Astrocyte (in vitro differentiated cells and primary cell): ENCODE results near the gene CNKSR3. TPM values are rescaled to one million over a fixed set of nuclear protein-coding genes. Genes with fewer than 3 reads are reported as not detected.

Source experiments
- DNase-seq: peaks from one replicate; pipeline ENCODE4 v3.0.0-alpha.2; 2010; ENCODE audit warnings: low read depth
- FAIRE-seq: peaks from 2 replicates; lab custom pipeline; 2011; peaks lifted over from hg19 to GRCh38; lab: Jason Lieb, UNC
- H2AFZ ChIP-seq: 2 replicates; pipeline ENCODE4 v1.6.0; 2012; ENCODE audit warnings: low read depth, low read length, inconsistent platforms
- H3K27ac ChIP-seq: 2 replicates; pipeline ENCODE4 v1.5.1; 2011; ENCODE audit warnings: low read depth, low read length, inconsistent platforms
- H3K27me3 ChIP-seq: 2 replicates; pipeline ENCODE4 v1.6.0; 2011; ENCODE audit warnings: low read length, inconsistent platforms; ENCODE audit not compliant: insufficient read depth
- H3K36me3 ChIP-seq: 2 replicates; pipeline ENCODE4 v1.5.1; 2011; ENCODE audit warnings: low read length, inconsistent platforms; ENCODE audit not compliant: insufficient read depth
- H3K4me1 ChIP-seq: 2 replicates; pipeline ENCODE4 v1.5.1; 2011; ENCODE audit warnings: low read length, inconsistent platforms; ENCODE audit not compliant: insufficient read depth
- H3K4me2 ChIP-seq: 2 replicates; pipeline ENCODE4 v1.6.0; 2012; ENCODE audit warnings: low read length, inconsistent platforms
- H3K4me3 ChIP-seq: 2 replicates; pipeline ENCODE4 v1.5.1; 2011; ENCODE audit warnings: low read depth, mild to moderate bottlenecking, low read length, inconsistent platforms; ENCODE audit not compliant: insufficient read depth
- H3K79me2 ChIP-seq: 2 replicates; pipeline ENCODE4 v1.6.0; 2012; ENCODE audit warnings: mild to moderate bottlenecking, low read length, inconsistent platforms; ENCODE audit not compliant: insufficient read depth
- H3K9ac ChIP-seq: 2 replicates; pipeline ENCODE4 v1.6.0; 2012; ENCODE audit warnings: mild to moderate bottlenecking, low read length, inconsistent platforms
- H3K9me3 ChIP-seq: 2 replicates; pipeline ENCODE4 v1.5.1; 2012; ENCODE audit warnings: low read depth, mild to moderate bottlenecking, low read length, inconsistent platforms; ENCODE audit not compliant: insufficient read depth
- H4K20me1 ChIP-seq: 2 replicates; pipeline ENCODE4 v1.6.0; 2012; ENCODE audit warnings: low read length, inconsistent platforms; ENCODE audit not compliant: insufficient read depth
- H3K27ac Mint-ChIP-seq: one replicate; pipeline ENCODE4 v1.8.0; 2021; ENCODE audit warnings: mild to moderate bottlenecking, mixed read lengths; ENCODE audit not compliant: unreplicated experiment
- H3K27me3 Mint-ChIP-seq: one replicate; pipeline ENCODE4 v1.8.0; 2021; ENCODE audit warnings: low read depth, mixed read lengths; ENCODE audit not compliant: unreplicated experiment
- H3K36me3 Mint-ChIP-seq: one replicate; pipeline ENCODE4 v1.8.0; 2021; ENCODE audit warnings: low read depth, mixed read lengths; ENCODE audit not compliant: unreplicated experiment
- H3K4me1 Mint-ChIP-seq: one replicate; pipeline ENCODE4 v1.8.0; 2021; ENCODE audit warnings: low read depth, mixed read lengths; ENCODE audit not compliant: unreplicated experiment
- H3K4me3 Mint-ChIP-seq: one replicate; pipeline ENCODE4 v1.8.0; 2021; ENCODE audit warnings: mild to moderate bottlenecking, moderate library complexity, mixed read lengths; ENCODE audit not compliant: unreplicated experiment
- H3K9me3 Mint-ChIP-seq: one replicate; pipeline ENCODE4 v1.8.0; 2021; ENCODE audit warnings: mild to moderate bottlenecking, mixed read lengths; ENCODE audit not compliant: unreplicated experiment
- CTCF ChIP-seq: IDR thresholded peaks from 2 replicates; pipeline ENCODE4 v1.5.1; 2011; ENCODE audit warnings: low read depth, mild to moderate bottlenecking, inconsistent platforms, low read length, moderate library complexity; ENCODE audit not compliant: insufficient read depth
- EZH2 ChIP-seq: IDR thresholded peaks from 2 replicates; pipeline ENCODE4 v1.6.1; 2012; ENCODE audit warnings: mild to moderate bottlenecking, low read length, inconsistent platforms; ENCODE audit not compliant: insufficient read depth
- total RNA-seq: library from RNA; stranded (reverse); gene quantifications from 2 replicates; pipeline ENCODE4 v1.2.1, GENCODE V29; 2021

CNKSR3 gene
- total RNA-seq, 1 donor from 2014 or later, result 11.1 TPM

DNA sequence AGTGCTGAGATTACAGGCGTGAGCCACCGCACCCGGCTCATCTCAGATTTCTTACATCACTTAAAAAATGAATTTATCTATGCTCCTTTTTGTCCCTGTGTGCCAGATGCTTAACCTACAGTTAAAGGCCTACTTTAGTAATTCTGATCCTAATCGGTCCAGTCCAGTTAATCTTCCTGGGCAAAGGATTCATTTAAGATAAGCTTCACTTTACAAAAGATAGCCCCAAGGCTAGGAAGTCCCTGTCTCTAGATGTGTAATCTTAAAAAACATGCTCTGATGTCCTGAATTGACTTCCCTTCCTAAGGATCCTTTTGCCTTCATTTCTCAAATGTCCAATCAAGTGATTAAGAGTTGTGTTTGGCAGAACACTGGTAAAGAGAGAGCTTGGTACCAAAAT lies 85.5 kb downstream of the CNKSR3 start:
- Histone ChIP-seq H3K4me3 (no peak overlapping the region), H3K9ac (no peak overlapping the region), H4K20me1 (no peaks in the 10 kb centered on the region), H3K27me3 (no peaks in the 10 kb centered on the region), H3K4me1 (no peaks in the 10 kb centered on the region), H3K79me2 (no peaks in the 10 kb centered on the region), H3K9me3 (no peaks in the 10 kb centered on the region), H3K27ac (no peak overlapping the region), H2AFZ (no peak overlapping the region), H3K4me2 (no peak overlapping the region), H3K36me3 (peaks cover 5% of the 10 kb centered on the region)
- H3K4me3 Mint-ChIP-seq, result no peak overlapping the region
- TF ChIP-seq CTCF (no peak), EZH2 (no peak)
- peaks cover 19% of the 10 kb centered on the region for H3K36me3 Mint-ChIP-seq
- H3K27me3 Mint-ChIP-seq, result no peaks in the 10 kb centered on the region
- H3K27ac Mint-ChIP-seq, result no peak overlapping the region
- no peaks in the 10 kb centered on the region for H3K9me3 Mint-ChIP-seq
- H3K4me1 Mint-ChIP-seq, result peaks cover 10% of the 10 kb centered on the region
- DNase-seq (no peak), FAIRE-seq (no peak)

DNA sequence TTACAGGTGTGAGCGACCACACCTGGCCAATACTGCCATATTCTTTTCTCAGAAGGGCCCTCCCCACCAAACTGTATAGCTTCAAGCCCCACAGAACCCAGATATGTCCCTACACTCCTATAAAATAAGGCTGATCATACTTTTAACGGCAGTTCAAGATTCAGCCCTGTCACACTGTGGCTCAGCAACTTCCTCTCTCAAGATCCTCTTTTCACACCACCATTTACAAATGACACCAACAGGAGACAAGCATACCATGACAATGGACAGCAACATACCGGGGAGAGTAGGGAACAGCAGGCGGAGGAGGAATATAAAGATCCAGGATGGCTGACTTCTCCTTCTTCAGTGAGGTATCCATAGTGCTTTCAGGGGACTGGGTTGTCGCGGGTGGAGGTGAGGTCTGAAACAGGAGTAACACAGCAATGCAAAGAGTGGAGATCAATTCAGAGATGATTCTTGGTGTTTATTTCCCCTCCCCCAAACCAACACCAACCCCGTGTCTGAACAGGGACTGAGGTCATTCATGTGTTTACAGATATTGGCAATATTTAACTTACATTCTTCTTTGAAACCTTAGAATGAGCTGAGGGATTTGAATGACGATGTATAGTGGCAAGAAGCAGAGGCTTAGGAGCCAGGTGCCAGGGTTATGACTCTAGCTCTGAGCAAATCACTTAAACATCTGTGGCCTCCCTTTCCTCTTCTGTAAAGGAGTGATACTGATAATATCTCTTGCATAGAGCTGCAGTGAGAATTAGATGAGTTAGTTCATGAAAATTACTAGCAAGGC lies 96.3 kb downstream of the CNKSR3 start:
- H3K9me3 Mint-ChIP-seq, result no peaks in the 10 kb centered on the region
- FAIRE-seq, result no peak
- H3K36me3 ChIP-seq, result no peaks in the 10 kb centered on the region
- no peaks in the 10 kb centered on the region for H3K27me3 Mint-ChIP-seq
- no peak overlapping the region for H2AFZ ChIP-seq
- DNase-seq, result peak; percentile 79
- peaks cover 28% of the 10 kb centered on the region for H3K4me1 ChIP-seq
- no peak overlapping the region for H3K4me3 ChIP-seq
- peaks cover 22% of the 10 kb centered on the region for H3K36me3 Mint-ChIP-seq
- H3K27ac Mint-ChIP-seq, result peak overlapping the region; percentile 87
- no peak overlapping the region for H3K4me3 Mint-ChIP-seq
- no peak for TF ChIP-seq EZH2
- no peak for TF ChIP-seq CTCF
- H3K27ac ChIP-seq, result no peak overlapping the region
- H3K9ac ChIP-seq, result no peak overlapping the region
- no peaks in the 10 kb centered on the region for H3K27me3 ChIP-seq
- no peaks in the 10 kb centered on the region for H3K79me2 ChIP-seq
- no peaks in the 10 kb centered on the region for H4K20me1 ChIP-seq
- H3K4me1 Mint-ChIP-seq, result peaks cover 32% of the 10 kb centered on the region
- peak overlapping the region; percentile 5 for H3K4me2 ChIP-seq
- no peaks in the 10 kb centered on the region for H3K9me3 ChIP-seq
